ENCODE measurements around the gene DOK3.

DNA sequence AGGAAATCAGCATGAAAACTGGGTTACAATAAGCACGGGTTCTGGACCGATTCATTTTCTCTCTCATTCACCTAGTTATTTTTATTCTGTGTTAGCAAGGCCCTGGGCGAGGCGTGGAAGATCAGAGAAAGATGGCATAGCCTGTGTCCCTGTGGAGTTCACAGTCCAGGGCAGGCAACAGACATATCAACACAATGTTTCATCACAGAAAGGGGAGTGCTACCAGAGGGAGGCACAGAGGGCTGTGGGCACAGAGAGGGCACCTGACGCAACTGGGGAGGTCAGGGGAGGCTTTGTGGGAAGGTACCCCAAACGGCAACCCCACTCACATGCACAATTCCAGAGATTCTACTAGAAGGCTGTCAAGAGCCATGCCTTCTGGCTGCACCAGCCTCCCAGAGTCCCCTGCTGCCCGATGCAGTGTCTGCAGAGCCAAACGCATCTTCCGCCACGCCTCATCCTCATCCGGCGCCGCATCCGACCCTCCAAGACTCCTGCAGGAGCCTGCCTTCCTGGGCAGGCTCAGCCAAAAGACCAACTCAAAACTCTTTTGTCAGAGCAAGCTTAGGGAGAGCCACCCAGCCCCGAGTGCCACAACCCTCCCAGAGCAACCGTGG lies 43.3 kb upstream of the DOK3 start:
- TF ChIP-seq, protein P1, sequence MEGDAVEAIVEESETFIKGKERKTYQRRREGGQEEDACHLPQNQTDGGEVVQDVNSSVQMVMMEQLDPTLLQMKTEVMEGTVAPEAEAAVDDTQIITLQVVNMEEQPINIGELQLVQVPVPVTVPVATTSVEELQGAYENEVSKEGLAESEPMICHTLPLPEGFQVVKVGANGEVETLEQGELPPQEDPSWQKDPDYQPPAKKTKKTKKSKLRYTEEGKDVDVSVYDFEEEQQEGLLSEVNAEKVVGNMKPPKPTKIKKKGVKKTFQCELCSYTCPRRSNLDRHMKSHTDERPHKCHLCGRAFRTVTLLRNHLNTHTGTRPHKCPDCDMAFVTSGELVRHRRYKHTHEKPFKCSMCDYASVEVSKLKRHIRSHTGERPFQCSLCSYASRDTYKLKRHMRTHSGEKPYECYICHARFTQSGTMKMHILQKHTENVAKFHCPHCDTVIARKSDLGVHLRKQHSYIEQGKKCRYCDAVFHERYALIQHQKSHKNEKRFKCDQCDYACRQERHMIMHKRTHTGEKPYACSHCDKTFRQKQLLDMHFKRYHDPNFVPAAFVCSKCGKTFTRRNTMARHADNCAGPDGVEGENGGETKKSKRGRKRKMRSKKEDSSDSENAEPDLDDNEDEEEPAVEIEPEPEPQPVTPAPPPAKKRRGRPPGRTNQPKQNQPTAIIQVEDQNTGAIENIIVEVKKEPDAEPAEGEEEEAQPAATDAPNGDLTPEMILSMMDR (IDR thresholded peaks at IDR 0.05): no peak
- no peak for TF ChIP-seq EZH2 (IDR thresholded peaks at IDR 0.05; ENCODE audit: borderline replicate concordance, insufficient read depth, low read depth, low read length, poor library complexity, severe bottlenecking)
